HUES48 (cell line): ENCODE measurements around the gene FITM2.

ENCODE experiments used
- H3K27ac ChIP-seq: one replicate; pipeline ENCODE4 v1.7.0; 2013; ENCODE audit warnings: low read depth, low read length, inconsistent platforms
- H3K27me3 ChIP-seq: 2 replicates; pipeline ENCODE4 v1.6.1; 2013; ENCODE audit warnings: mild to moderate bottlenecking, low read length; ENCODE audit not compliant: control insufficient read depth, insufficient read depth
- H3K36me3 ChIP-seq: 2 replicates; pipeline ENCODE4 v1.6.1; 2013; ENCODE audit warnings: low read length; ENCODE audit not compliant: control insufficient read depth, insufficient read depth
- H3K4me1 ChIP-seq: 2 replicates; pipeline ENCODE4 v1.6.1; 2013; ENCODE audit warnings: mild to moderate bottlenecking, low read length; ENCODE audit not compliant: control insufficient read depth, insufficient read depth
- H3K4me3 ChIP-seq: 2 replicates; pipeline ENCODE4 v1.5.1; 2013; ENCODE audit warnings: mild to moderate bottlenecking, low read depth, low read length
- H3K9ac ChIP-seq: 2 replicates; pipeline ENCODE4 v1.6.1; 2013; ENCODE audit warnings: mild to moderate bottlenecking, low read depth, low read length, moderate library complexity
- H3K9me3 ChIP-seq: 2 replicates; pipeline ENCODE4 v1.6.1; 2013; ENCODE audit warnings: low read length; ENCODE audit not compliant: control insufficient read depth, insufficient read depth

Gene FITM2

DNA sequence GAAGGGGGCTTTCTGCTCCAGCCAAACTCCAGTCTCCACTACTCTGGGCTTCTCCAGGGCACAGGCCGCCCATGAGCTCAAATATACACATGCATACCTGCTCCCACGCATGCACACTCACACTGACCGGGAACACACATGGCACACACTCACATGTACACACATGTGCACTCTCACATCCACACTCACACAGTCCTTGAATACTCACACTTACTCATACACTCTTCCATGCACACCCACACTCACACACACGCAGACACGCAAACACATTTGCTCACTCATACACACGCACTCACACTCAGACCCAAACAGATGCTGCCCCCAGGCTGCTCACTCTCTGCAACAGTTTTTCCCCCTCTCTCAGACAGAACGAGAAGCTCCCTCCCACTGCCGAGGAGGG lies 56.9 kb downstream of the FITM2 start:
- Histone ChIP-seq H3K9me3 (no peaks in the 10 kb centered on the region), H3K36me3 (no peaks in the 10 kb centered on the region), H3K27me3 (no peaks in the 10 kb centered on the region), H3K27ac (no peak overlapping the region), H3K4me1 (peaks cover 9% of the 10 kb centered on the region; the same call in 1 of the 2 replicates), H3K9ac (no peak overlapping the region), H3K4me3 (no peak overlapping the region)

DNA sequence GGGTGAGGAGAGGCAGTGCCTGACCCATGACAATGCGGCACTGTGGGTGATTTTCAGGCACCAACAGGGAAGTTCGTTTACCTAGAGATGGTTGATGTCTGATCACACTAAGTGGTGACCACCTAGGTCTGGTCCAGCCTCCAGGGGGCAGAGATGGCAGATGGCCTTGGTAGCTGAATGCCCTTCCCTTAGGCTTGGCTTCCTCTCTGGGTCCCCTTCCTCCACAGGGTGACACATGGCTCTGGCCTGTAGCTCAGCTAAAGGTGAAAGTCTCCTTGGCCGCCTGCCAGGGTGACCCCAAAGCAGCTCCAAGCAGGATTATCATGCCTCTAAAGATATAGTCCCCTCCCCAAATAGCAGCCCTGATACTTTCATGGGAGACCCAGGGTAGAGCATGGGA lies 57.5 kb downstream of the FITM2 start:
- Histone ChIP-seq H3K36me3 (no peaks in the 10 kb centered on the region), H3K27ac (no peak overlapping the region), H3K27me3 (no peaks in the 10 kb centered on the region), H3K4me3 (no peak overlapping the region), H3K9ac (no peak overlapping the region), H3K4me1 (peaks cover 9% of the 10 kb centered on the region; the same call in 1 of the 2 replicates), H3K9me3 (no peaks in the 10 kb centered on the region)
